ENCODE results near the gene ENO2. TPM values are rescaled to one million over a fixed set of nuclear protein-coding genes. Genes with fewer than 3 reads are reported as not detected.

Gene ENO2
- total RNA-seq, 4 donors from 2014 or later: 3.4 to 6.2 (median 5.6) TPM

GRCh38 chr12:6912164-6912935 lies 2.0 kb upstream of the ENO2 start:
- TF ChIP-seq, protein P1, sequence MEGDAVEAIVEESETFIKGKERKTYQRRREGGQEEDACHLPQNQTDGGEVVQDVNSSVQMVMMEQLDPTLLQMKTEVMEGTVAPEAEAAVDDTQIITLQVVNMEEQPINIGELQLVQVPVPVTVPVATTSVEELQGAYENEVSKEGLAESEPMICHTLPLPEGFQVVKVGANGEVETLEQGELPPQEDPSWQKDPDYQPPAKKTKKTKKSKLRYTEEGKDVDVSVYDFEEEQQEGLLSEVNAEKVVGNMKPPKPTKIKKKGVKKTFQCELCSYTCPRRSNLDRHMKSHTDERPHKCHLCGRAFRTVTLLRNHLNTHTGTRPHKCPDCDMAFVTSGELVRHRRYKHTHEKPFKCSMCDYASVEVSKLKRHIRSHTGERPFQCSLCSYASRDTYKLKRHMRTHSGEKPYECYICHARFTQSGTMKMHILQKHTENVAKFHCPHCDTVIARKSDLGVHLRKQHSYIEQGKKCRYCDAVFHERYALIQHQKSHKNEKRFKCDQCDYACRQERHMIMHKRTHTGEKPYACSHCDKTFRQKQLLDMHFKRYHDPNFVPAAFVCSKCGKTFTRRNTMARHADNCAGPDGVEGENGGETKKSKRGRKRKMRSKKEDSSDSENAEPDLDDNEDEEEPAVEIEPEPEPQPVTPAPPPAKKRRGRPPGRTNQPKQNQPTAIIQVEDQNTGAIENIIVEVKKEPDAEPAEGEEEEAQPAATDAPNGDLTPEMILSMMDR (IDR thresholded peaks at IDR 0.05; ENCODE audit: low read depth): no peak

DNA sequence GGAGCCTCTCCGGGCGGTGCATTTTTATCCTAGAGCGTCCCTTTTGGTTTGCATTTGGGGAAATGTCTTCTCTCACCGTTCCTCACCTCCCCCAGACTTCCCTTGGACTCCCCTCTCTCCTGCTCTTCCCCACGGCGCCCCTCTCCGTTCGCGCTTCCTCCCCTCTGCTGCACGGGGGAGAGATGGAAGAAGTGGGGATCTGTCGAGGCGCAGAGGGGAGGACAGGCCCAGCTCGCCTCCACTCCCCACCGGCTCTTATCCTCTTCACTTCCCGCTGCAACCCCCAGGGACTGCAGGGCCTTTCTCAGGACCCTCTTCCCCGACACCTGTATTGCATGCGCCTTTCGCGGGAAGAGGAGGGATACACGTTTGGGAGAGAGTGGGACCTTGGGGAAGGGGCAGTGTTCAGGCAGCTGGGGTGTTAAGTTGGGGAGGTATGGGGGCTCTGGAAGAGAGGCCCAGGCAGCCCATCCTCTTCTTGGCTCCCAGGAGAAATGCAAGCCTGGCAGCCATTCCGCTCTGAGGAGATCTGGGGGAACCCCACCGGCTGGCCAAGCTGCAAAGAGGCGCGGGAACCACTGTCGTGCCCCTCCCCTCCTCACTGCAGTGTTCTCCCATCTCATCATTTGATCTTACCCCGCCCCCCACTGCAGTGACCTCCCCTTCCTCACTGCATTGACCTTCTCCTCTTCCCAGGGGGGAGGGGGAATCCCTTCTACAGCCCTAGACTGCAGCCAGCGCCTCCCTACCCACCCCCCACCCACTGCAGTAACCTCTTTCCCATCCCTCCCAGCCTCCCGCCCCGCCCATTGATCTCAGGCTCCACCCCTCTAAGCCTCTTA lies 788 bp downstream of the ENO2 start:
- TF ChIP-seq, protein P1 (IDR thresholded peaks at IDR 0.05; ENCODE audit: low read depth): no peak

DNA sequence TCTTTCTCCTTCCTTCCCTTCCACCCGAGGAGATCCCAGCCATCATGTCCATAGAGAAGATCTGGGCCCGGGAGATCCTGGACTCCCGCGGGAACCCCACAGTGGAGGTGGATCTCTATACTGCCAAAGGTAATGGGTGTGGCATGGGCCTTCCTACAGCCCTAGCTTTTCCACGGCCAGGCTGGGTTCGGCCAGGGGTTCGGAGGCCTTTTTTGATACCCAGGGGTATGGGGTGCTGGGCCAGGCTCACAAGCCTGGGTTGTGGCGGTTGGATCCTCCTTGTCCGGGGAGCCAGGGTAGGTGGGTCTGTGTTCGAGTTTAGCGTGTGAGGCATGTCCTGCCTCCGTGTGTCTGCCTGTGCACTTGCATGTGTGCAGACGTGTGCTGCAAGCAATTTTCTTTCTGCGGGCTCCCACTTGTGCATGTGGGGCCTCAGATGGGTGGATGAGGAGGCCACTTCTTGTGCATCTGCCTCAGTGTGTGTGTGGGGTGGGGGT lies 1.5 kb downstream of the ENO2 start:
- TF ChIP-seq, protein P1 (IDR thresholded peaks at IDR 0.05; ENCODE audit: low read depth): no peak

- TF ChIP-seq, protein P1 (IDR thresholded peaks at IDR 0.05; ENCODE audit: low read depth): no peak
These were observed 2.2 kb downstream of the ENO2 start for GRCh38 chr12:6916426-6917200.

DNA sequence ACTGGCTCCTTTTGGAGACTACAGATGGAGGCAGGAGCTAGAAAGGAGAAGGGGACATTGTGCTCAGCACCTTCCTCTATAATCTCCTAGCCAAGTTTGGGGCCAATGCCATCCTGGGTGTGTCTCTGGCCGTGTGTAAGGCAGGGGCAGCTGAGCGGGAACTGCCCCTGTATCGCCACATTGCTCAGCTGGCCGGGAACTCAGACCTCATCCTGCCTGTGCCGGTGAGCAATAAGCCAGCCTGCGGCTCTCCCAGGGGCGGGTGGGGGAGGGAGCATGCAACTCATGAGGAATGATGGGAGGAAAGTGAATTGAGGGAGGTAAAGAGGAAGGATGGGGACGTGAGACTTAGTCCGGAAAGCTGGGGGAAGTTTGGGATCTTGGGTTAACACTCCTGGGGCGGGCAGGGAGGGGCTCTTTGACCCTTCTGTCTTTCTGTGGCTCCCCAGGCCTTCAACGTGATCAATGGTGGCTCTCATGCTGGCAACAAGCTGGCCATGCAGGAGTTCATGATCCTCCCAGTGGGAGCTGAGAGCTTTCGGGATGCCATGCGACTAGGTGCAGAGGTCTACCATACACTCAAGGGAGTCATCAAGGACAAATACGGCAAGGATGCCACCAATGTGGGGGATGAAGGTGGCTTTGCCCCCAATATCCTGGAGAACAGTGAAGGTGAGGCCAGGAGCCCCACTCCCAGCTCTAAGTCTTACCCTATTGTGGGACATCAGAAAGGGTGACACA lies 3.3 kb downstream of the ENO2 start:
- TF ChIP-seq, protein P1 (IDR thresholded peaks at IDR 0.05; ENCODE audit: low read depth): no peak

DNA sequence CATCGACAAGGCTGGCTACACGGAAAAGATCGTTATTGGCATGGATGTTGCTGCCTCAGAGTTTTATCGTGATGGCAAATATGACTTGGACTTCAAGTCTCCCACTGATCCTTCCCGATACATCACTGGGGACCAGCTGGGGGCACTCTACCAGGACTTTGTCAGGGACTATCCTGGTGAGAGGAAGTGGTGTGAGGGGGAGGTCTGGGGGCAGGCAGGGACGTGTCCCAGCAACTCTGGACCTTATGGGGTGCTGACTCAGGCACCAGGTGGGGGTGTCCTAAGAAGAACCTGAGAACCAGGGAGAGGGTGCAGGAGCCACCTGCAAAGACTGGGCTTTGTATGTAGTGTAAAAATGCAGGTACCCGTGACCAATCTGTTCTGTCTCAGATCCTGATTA lies 5.2 kb downstream of the ENO2 start:
- TF ChIP-seq, protein P1 (IDR thresholded peaks at IDR 0.05; ENCODE audit: low read depth): no peak

Data from subcutaneous adipose tissue (tissue), 4 donors.